NCI-H748 treated with DMSO at 0.1 percent for 48 hours (cell line): ENCODE measurements around the gene ANK3.

ENCODE experiments used
- DNase-seq: peaks from one replicate; lab custom pipeline; 2025; lab: John Stamatoyannopoulos, UW

Gene ANK3

DNA sequence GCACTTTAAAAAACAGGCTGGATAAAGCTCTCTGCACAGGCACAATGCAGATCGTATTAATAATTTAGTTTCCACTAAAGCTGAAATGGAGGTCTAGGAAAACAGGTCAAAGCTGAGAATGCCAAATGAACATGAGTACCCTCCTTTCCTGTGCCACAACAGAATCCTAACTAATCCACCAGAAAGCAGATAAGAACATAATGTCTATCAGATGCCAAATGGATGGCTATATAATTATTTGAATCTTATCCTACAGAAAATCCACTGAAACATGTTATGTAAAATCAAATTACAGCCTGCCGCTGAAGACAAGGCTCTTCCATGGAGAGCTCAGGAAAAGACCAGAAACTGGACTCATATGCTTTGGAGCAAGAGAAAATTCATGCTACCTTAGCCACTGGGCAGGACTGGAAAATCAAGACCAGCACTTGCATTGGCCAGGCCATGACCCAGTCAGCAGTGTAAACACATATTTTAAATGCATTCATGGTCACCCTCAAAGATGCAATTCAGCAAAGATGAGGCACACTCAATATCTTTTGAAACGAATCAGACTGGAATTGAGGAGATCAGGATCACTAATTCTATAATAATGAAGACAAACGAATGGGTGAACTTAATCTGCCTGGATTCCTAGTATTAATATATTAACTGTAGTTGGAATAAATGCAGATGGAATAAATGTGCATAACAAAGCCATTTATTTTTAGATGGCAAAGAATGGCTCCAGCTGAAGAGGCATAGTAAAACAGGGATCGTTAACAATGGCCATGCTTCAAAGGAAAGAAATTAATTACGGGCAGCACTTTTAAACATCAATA, 13.2 kb downstream of the ANK3 start:
- no peak for DNase-seq

DNA sequence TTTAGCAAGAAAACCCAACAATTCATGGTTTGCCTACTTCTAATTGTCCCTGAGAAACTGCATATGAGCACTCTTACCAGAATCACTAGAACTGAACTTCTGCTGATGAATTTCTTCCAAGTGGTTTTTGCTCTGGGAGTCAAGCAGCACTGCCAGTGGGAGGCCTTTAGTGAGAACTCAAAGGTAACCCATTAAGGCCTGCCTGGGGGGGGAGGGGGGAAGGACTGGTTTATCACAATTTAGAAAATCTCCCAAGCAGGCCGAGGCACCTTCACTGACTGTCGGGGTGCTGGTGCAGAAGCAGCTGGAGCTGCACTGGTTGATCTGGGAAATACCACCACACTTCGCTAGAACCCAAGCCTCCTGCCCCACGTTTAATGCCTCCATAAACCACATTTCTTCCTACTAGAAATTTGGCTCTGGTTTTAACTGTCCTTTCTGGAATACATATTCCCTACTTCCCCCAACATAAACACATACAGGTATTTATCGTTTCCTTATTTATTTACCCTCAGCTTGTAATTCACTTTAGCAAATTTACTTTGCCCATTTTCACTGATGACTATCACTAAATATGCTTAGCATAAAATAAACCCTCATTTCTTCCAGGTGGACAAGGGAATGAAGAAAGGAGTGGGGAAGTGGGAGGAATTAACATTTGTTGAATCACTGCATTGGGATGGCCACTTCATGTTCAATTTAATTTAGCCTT, 14.2 kb downstream of the ANK3 start:
- DNase-seq: no peak

DNA sequence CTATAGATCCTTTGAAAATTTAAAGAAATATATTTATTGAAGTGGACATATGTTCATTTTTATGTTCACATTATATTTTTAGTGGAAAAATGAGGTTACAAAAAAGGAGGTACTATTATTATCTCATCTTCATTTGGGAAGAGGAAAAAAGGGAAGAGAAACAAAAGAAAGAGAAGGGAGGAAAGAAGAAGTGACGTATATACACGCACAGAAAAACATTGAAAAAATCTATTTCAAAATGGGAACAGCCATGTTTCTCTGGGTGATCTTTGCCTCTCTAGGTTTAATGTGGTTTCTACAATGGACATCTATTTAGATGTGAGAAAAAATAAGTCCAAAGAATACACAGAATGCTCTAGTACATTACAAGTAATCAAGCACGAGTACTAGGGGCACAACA, 14.8 kb downstream of the ANK3 start:
- DNase-seq: no peak

DNA sequence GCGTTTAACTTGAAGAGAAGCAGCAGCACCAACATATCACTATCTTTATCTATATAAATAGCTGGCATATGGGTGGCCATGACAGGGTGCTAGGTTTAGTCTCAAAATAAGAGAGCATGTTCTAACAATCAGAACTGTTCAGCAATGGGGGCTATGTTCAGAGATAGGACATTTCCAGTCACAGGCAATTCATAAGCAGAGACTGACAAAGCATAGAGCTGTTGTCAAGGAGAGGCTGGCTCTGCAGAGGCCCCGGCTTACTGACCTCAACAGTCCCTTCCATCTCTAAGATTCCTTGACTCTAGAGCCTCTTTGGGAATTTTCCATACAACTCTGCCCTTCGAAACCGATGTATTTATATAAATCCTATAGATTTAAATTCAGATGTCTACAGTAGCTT, 17.2 kb downstream of the ANK3 start:
- no peak for DNase-seq

DNA sequence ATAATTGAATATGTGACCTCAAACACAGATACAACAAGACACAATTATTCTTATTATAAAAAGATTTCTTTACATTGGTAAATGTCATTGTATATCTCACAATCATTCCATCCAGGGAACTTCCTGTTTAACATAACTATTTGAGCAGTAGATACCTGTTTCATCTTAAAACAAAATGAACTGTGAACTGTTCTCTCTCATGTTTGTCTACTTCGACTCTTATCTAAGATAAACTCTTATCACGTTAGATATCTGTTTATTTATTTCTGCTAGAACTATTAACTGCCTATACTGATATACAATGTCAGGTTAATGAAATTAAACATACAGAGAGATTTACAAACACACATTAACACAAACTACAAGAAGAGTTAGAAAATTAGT, 20.1 kb downstream of the ANK3 start:
- DNase-seq: no peak

DNA sequence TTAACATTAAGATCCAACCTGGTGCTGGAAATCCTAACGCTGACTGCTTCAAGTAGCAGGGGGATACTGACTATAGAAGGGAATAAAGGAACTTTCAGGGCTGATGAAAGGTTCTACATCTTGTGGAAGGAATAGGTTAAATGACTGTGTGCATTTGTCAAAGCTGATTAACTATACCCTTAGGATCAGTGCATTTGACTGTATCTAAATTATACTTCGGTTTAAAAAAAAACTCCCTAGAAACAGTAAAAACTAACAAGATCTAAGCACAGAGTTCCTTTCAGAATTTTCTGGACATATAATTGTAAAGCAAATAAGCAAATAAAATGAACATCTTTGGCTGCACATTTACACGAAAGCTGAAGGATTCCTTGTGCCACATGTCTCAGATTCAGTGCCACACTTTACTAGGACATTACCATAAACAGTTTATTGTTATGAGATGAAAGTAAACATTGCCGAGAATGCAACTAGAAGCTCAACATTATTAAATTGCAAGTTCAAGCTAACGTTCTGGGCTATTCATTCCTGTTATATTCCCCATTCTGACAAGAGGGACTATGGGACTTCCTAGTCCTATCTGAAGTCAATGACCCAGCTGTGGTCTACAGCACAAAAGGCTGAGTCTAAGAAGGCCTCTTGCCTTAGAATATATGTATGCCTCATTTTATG, 20.7 kb downstream of the ANK3 start:
- no peak for DNase-seq

DNA sequence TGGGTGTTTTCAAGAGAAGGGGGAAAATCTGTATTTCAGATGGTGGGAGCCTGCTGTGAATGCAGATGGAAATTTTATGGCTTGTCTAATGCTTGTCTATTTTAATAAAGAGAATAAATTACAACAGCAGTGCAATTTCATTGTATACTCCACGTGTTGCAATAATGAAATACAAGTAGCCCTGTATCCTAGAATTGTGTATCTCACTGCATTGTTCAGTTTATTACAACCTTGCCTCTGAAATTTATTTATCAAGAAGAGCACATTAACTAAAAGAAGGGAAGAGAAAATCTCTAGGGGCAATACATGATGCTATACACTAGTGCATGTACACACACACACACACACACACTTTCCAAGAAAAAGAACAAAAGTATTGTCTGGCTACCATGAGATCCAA, 21.8 kb downstream of the ANK3 start:
- no peak for DNase-seq

DNA sequence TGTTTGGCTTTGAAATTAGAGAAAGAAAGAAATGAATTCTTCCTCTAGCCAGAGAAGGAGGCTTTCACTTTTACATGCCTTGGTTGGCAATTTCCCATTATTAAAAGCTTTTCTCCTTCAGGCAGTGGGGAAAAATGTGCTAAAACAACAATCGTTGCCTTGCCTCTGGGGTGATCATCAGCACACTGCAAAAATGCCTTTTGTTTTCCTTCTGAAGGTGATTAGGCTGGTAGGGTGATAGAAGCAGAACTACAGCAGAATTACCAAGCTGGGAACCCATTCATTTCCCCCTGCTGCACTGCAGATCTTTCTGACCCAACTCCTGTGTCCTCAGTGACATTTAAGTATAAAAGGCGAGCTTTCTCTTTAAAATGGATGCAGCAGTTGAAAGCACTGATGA, 22.2 kb downstream of the ANK3 start:
- DNase-seq: no peak

DNA sequence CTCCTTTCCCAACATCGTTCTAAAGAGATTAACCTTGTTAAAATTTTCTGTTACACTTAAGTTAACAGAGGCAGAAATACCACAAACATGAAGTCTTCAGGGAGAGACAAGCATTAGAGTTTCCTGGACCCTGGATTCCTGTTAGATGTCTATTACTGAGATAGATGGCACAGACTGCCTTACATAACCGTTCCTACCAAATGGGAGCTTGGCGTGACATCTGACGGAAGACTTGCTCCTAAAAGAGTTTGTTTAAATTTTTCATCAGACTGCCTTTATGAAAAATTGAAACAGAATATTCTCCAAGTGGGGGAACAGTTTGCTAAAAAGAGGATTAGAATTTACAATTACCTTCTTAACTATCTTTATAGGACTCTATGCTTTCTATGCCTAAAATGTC, 22.7 kb downstream of the ANK3 start:
- no peak for DNase-seq

DNA sequence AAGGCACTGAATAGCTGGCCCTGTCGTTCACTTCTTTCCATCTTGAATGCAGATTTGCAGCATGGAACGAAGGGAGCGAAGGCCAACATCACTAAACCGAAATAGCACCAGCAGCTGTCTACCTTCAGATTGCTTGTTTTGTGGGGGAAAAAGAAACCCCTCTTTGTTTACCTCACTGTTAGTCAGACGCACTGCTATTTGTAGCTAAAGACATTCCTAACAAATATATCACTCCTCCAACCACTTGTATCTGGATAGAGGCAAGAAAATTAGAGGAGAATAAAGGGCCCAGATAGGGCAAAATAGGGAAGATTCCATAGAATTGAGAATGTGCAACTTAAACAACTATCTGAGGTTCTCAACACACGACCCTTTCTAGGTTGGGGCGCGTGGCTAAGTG, 26.5 kb downstream of the ANK3 start:
- DNase-seq: no peak

DNA sequence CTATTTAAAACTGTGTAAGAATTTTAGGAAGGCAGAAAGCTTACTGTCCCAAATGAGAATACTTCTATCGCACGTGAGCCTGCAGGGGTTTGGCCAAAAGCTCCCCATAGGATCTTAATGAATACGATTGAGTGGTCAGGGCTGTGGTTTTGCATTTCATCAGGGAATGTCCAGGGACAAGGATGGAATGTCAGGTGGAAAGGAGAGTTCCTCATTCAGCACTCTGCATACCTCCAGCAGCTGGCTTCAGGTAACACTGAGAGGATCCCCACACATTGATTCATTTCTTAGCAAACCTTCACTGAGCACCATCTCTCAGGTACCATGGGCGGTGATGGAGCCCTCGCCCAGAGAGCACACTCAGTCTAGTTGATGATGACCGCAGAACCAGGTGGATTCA, 27.2 kb downstream of the ANK3 start:
- DNase-seq: no peak

DNA sequence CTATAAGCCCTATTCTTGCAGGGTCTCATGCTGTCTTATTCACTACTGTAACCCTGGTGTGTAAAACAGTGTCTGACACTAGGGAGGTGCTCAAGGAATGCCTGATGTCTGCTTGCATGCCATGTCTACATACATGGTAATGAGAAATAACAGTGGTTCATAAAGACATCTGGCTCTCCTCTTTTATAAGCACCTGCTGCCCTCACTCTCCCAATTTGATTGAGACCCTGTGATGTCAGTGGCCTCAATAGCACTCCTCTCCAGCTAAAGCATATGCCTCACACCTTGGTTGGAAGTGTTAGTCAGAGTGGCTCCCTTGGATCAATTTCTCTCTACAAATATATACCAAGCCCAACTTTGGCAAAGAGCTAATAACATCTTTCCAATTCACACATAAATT, 30.6 kb downstream of the ANK3 start:
- no peak for DNase-seq

DNA sequence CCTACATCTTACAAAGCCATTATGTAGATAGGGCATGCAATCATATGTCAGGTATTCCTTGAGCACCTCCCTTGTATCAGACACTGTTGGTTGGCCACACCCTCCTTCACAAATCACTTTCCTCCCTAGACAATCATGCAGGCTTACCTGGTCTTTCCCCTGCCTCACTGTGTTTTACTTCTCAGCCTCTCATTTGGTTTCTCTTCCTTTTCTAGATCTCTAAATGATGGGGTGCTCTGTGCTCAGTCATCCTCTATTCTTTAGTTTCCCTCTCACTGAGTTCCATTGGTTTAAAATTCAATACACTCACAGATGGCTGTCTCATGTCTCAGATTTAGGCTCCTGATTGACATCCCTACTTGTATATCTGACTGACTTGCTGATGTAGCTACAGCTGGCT, 31.4 kb downstream of the ANK3 start:
- no peak for DNase-seq

DNA sequence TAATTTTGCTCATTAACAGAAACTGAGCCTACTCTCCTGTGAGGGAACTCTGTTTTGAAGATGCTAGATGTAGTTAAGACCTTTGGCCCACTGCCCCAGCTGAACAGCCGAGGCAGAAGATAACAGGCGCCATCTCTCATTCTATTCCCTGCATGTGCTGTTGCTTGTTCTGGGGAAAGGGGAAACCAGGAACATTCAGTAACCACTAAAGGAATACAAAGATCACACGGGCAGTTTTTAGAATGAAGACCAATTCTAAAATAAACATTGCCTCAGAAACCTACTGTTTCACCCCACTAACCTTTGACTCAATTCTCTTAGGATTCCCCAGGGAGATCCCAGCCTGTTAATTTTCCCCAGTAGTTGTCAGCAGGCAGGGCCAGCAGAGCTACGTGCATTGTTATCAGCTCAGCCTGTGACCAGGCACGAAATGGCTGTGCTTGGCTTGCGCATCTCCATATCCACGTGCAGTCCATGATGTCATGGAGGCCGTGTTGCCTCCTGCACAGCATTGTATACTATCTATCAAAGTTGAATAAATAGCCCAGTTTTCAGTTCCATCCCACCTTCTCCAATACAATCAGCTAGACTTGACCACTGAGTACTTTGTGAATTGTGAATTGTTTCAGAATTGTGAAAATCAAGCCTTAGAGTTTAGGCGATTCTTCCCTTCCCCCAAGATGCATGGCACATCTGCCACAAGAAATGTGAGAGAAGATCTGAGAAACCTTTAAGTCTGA, 36.0 kb downstream of the ANK3 start:
- DNase-seq: no peak

DNA sequence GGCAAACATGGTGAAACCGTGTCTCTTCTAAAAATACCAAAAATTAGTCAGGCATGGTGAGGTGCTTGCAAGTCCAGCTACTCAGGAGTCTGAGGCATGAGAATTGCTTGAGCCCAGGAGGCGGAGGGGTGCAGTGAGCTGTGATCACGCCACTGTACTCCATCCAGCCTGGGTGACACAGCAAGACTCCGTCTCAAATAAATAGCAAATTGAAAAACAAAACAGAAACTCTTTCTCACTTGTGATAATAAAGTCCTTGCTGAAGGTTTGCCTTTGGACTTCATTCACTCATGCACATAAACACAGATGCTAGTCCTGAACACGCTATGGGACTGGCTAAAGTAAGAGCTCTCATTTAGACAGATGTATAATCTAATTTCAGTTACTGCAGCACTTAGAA, 37.6 kb downstream of the ANK3 start:
- DNase-seq: no peak

DNA sequence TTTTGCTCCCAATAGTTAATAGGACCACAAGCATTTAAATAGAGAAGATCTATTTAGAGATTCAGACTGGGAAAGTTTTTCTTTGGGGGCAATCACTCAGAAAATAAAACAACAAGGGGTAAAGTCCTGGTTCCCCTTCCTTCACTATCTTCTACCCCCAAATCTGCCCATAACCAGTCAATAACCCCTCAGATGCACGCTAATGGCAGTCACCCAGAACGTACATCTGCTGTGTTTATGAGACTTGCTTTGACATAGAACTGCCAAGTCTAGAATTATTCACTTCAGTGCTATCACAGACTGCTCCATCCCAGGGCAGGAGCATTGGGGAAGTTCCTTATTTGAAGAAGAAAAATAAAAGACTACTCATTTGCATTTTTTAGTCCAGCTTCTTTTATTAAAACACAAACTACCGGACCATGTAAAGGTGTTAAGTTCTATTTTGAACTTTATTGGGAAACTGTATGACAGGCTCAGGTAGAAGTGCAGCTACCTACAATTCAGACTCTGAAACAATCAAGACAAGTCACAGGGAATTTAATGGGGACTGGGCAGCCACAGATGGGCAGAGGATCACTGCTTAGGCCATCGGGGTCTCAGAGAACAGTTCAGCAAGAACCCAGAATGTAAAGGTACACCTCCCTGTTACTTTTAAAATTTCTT, 38.4 kb downstream of the ANK3 start:
- DNase-seq: no peak

DNA sequence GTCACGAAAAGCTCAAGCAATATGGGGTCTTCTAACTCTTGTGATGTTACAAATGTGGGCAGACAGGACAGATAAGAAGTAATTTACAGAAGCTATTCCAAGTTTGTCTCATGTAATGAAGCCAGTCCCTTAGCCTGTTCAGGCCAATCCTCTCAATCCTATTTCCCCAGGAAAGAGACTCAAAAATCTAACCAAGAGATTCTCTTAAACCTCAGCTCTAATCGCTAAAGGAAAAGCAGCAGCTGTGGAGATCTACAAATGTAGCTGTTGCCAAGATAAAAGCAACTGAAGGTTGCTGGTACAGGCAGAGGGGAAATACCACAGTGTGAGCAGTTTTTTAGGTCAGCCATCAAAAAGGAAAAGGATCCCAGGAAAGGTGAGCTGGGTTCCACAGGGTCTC, 39.3 kb downstream of the ANK3 start:
- DNase-seq: no peak

DNA sequence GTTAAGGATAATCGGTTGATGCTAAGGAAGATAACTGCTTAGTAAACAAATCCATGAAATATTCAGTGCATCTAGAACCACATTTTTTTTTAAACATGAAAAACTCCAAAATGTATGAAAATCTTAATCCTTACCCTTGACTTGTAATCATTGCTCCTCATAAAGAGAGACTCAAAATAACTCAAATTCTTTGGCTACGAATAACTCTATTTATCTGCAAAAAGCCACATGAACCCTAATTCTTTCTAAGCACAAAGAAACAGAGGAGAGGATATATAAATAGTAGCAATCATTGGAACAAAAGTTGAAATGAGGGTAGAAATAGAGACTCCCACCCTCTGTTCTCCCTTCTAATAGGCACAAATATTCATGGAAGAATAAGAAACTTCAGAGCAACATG, 40.2 kb downstream of the ANK3 start:
- DNase-seq: no peak

DNA sequence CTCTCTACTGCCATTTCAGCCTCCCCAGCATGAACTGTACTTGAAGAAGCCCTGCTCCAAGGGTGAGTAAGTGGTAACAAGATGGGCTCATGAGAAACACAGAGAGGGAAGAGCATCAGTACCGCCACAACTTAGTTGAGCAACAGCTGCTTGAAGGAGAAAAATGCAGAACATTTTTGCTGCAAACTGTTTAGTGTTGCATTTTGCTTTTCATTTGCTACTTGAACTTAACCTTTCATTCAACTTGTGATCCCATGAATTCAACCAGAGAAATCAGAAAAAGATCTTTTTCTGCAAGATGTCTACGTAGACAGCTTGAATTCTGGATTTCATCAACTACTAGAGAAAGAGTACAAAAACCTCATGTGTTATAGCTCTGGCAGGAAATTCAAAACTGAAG, 40.7 kb downstream of the ANK3 start:
- no peak for DNase-seq

DNA sequence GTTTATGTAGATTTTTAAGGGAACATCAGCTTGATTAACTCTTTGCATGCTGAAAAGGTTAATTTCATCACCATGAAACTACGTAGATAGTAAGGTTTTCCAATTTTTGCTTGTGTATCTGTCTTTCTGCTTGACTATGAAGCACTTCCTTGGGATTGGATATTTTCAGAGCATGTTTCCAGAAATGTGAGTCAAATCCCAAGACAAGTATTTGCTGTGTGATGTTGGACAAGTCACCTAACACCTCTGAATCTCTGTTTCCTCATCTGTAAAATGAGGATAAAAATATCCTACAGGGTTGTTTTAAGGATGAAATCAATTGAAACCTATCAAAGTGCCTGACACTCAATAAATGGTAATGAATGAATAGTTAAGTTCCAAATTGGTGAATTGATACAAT, 42.4 kb downstream of the ANK3 start:
- DNase-seq: no peak

DNA sequence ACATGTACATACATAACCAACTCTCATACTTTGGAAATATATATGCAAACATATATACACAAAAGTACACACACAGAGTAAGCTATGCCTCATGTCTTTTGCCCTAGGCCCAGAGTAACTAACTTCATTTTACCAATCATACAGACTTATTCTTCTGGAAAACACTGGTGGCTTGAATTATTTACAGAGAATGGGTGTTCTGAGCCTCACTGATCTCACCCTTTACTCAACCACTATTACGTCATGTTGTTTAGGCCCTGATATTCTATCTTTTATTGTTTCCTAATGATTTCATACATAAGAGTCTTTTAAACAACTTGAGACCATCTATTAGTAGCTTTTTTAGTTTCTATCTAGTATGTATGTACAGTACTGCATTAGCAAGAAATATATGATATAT, 43.0 kb downstream of the ANK3 start:
- DNase-seq: no peak

DNA sequence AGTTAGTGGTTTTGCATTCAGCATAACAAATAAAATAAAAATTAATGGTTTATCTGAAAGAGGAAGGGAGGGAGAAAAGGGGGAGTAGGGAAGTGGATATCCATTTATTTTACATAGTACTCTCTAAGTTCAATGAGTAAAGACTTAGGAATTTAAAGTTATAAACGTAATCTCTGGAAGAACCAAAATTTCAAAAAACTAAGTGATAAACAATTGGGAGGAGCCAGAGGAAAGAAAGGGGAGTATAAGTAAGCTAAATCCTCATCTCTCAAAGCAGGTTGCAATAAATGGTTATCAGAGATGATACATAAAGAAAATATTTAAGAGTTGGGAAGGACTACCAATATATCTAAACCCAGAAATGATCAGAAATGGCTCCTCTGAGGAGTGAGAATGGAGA, 46.4 kb downstream of the ANK3 start:
- no peak for DNase-seq
